Ecto neural progenitor cell (in vitro differentiated cells): ENCODE data around the gene PASD1.

Source experiments
- DNase-seq: peaks from one replicate; pipeline ENCODE4 v3.0.0-alpha.2; 2018; ENCODE audit warnings: low spot score

The PASD1 gene

GRCh38 chrX:151701531-151701930, 138.1 kb downstream of the PASD1 start:
- no peak for DNase-seq

- no peak for DNase-seq
Observed at GRCh38 chrX:151702026-151702714, 138.7 kb downstream of the PASD1 start.

GRCh38 chrX:151702741-151703340, 139.4 kb downstream of the PASD1 start:
- DNase-seq: no peak

- DNase-seq: no peak
Observed at GRCh38 chrX:151703487-151703886, 140.0 kb downstream of the PASD1 start.

- DNase-seq: no peak
Observed at GRCh38 chrX:151704041-151704663, 140.7 kb downstream of the PASD1 start.

- DNase-seq: no peak
Observed at GRCh38 chrX:151708821-151709220, 145.3 kb downstream of the PASD1 start.

GRCh38 chrX:151710457-151710856, 147.0 kb downstream of the PASD1 start:
- DNase-seq: no peak

- no peak for DNase-seq
Observed at GRCh38 chrX:151711154-151711553, 147.7 kb downstream of the PASD1 start.

GRCh38 chrX:151711787-151712186, 148.3 kb downstream of the PASD1 start:
- DNase-seq: no peak

- no peak for DNase-seq
Observed at GRCh38 chrX:151712253-151712652, 148.8 kb downstream of the PASD1 start.

GRCh38 chrX:151713849-151714248, 150.4 kb downstream of the PASD1 start:
- no peak for DNase-seq

GRCh38 chrX:151714362-151714761, 150.9 kb downstream of the PASD1 start:
- no peak for DNase-seq

GRCh38 chrX:151715752-151716151, 152.3 kb downstream of the PASD1 start, which contains the start of gene FATE1:
TSS of gene FATE1 (plus strand) at chrX:151716035. CDS start at chrX:151716120, 85 bp downstream.
- no peak for DNase-seq

- peak; percentile 66 for DNase-seq
Observed at GRCh38 chrX:151722241-151722846, 158.9 kb downstream of the PASD1 start.

- no peak for DNase-seq
Observed at GRCh38 chrX:151723156-151723760, 159.8 kb downstream of the PASD1 start.

- DNase-seq: no peak
Observed at GRCh38 chrX:151724563-151725337, 161.3 kb downstream of the PASD1 start.

GRCh38 chrX:151725338-151725614, 161.8 kb downstream of the PASD1 start:
- DNase-seq: no peak
